Coronary artery (tissue), 2 donors: ENCODE data around the gene JAK1.

Experiments
- DNase-seq: peaks from one replicate; pipeline ENCODE4 v3.0.0-alpha.2; 2017; ENCODE audit warnings: low spot score
- H3K27ac ChIP-seq, 2 donors: fragments of 200-600 bp; sonication (generic); one replicate each; pipeline ENCODE4 v1.5.1; 2016 to 2019
- H3K4me3 ChIP-seq: fragments of 200-600 bp; sonication (generic); 2 replicates; pipeline ENCODE4 v1.5.1; 2016; ENCODE audit warnings: mild to moderate bottlenecking, moderate library complexity
- TF ChIP-seq, protein P1 (sequence below): fragments of 200-600 bp; sonication (generic); IDR thresholded peaks from one replicate; pipeline ENCODE4 v1.5.1; 2019; ENCODE audit warnings: antibody characterized with exemption

The JAK1 gene

DNA sequence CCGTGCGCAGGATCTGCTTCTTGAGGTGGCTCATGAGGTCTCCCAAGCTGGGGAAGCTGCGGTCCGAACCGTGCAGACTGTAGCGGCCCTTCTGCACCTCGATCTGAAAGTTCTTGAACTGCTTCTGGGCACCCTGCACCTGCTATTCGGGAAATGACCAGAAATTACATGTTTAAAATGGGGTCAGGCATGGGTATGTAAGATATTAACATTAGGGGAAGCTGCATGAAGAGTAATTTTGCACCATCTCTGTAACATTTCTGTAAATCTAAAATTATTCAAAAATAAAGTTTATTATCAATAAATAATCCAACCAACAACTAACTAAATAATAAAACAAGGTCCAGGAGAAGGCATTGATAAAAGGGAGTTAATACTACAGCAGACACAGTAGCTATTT lies 110.8 kb downstream of the JAK1 start:
- DNase-seq: no peak
- Histone ChIP-seq H3K4me3 (no peak overlapping the region), H3K27ac (no peak overlapping the region)
- TF ChIP-seq, protein P1, sequence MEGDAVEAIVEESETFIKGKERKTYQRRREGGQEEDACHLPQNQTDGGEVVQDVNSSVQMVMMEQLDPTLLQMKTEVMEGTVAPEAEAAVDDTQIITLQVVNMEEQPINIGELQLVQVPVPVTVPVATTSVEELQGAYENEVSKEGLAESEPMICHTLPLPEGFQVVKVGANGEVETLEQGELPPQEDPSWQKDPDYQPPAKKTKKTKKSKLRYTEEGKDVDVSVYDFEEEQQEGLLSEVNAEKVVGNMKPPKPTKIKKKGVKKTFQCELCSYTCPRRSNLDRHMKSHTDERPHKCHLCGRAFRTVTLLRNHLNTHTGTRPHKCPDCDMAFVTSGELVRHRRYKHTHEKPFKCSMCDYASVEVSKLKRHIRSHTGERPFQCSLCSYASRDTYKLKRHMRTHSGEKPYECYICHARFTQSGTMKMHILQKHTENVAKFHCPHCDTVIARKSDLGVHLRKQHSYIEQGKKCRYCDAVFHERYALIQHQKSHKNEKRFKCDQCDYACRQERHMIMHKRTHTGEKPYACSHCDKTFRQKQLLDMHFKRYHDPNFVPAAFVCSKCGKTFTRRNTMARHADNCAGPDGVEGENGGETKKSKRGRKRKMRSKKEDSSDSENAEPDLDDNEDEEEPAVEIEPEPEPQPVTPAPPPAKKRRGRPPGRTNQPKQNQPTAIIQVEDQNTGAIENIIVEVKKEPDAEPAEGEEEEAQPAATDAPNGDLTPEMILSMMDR: no peak

DNA sequence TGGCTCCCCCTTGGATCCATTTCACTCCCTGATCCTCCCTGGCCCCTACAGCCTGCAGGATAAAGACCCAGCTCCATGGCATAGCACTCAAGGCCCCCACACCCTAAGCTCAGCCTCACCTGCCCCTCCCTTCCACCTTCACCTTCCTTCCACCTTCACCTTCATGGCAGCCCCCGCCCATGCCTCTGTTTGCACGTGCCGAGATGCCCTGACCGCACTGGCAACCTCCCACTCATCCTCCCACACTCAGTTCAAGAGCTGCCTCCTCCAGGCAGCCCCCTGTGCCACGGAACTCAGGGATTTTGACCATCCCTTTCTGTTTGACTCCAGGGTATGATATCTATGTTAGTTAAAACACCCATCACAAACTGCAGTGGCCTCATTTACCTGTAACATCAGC lies 111.7 kb downstream of the JAK1 start:
- TF ChIP-seq, protein P1: no peak
- no peak overlapping the region for H3K4me3 ChIP-seq
- no peak overlapping the region for H3K27ac ChIP-seq
- no peak for DNase-seq

DNA sequence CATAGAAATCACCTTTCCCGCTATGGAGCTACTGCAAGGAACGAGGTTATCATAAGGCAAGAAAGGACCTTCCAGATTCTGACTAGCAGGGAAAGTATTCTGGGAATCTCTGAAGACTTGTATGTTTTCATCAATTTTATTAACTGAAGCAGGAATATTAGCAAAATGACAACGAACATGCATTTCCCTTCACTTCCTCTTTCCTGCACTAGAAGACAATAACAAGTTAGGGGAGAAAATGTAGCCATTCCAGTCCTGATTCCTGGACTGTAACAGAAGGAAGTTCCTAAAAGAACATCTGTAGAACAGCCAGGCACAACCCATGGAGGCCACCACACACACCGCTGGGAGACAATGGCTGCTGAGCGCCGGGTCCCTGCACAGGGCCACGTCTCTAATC lies 114.7 kb downstream of the JAK1 start:
- Histone ChIP-seq H3K27ac (no peak overlapping the region), H3K4me3 (no peak overlapping the region)
- DNase-seq: no peak
- TF ChIP-seq, protein P1: no peak

DNA sequence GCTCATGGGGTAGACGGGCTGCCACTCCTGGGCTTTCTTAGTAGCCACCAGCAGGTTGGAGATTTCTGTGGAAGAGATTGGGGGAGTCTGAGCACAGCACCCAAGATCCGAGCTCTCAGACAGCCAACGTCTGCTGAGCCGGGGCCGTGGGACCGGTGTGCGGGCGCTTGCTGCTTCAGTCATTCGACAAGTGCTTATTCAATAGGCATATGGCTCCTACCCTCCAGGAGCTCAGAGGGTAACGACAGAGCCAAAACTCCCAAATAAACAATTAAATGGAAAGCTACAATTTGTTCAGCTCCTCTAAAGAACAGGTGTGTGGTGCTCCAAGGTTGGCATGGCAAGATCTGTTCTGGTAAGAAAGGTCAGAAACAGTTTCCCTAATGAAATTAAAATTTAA lies 115.5 kb downstream of the JAK1 start:
- TF ChIP-seq, protein P1: no peak
- H3K4me3 ChIP-seq: no peak overlapping the region
- no peak for DNase-seq

DNA sequence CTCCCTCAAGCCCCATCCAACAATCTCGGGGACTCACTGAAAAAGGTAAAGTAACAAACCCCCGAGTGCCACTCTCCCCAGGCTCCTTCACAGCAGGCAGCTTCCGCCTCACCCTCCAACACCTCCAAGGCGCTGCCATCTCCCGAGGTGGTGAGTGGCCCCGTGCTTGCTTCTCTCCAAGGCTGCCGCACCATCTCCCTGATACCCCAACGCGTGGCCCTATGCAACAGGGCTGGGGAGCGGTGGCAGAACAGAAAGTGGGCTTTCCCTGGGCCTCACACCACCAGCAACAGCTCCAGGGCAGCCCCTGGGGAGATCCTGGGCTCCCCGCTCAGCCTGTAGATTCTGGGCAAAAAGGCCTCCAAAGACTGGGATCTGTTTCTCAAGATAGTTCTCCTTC lies 116.4 kb downstream of the JAK1 start:
- TF ChIP-seq, protein P1: no peak
- no peak overlapping the region for H3K27ac ChIP-seq
- H3K4me3 ChIP-seq: no peak overlapping the region
- no peak for DNase-seq

More for the DNA sequence above, 115.5 kb downstream of the JAK1 start:
- no peak overlapping the region for H3K27ac ChIP-seq

DNA sequence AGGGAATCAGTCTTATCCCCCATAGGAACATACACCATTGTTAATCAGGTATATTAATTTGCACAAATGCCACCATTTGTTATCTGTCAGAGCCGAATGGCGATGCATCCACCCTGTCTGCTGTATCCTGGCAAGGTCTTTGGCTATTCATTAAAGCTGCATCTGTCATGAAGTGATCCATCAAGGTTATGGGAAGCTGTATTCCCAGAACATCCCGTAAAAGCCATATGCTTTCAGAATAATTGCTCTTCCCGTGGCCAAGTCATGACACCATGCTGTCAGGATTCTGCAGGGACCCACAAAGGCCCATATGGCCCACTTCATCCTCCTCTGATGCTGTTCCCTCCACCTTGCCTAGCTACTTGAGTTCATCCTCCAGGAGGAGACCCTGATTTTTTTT lies 117.5 kb downstream of the JAK1 start:
- TF ChIP-seq, protein P1: no peak
- H3K27ac ChIP-seq: no peak overlapping the region
- no peak overlapping the region for H3K4me3 ChIP-seq
- DNase-seq: no peak

DNA sequence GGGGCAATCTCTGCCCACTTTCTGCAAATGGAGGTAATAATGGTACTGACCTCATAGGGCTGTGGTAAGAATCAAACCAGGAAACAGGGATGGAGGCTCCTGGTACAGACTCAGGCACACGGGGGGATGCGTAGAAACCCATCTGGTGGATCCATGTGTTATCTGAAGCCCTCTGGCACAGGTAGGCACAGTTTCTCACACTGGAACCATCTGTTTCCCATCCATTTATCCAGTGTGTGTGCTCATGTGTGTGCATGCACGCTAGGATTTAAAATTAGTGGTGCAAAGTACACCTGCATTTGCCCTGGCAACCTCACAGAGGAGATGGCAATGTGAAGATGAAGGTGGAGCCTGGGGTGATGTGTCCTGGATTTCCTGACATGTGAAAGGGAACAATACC lies 118.2 kb downstream of the JAK1 start:
- Histone ChIP-seq H3K4me3 (no peak overlapping the region), H3K27ac (no peak overlapping the region)
- DNase-seq: no peak
- TF ChIP-seq, protein P1: no peak
